ENCODE results near the gene PHTF1.

- TF ChIP-seq POLR2A (IDR thresholded peaks at IDR 0.05) (no peak), CTCF (IDR thresholded peaks at IDR 0.05) (no peak), EP300 (IDR thresholded peaks at IDR 0.05) (no peak)
These were observed 106.5 kb downstream of the PHTF1 start for GRCh38 chr1:113652771-113653170.
